ENCODE measurements around the gene DTNB.

GRCh38 chr2:25615386-25615785 is 58.0 kb downstream of the DTNB start:
- TF ChIP-seq, protein P1, sequence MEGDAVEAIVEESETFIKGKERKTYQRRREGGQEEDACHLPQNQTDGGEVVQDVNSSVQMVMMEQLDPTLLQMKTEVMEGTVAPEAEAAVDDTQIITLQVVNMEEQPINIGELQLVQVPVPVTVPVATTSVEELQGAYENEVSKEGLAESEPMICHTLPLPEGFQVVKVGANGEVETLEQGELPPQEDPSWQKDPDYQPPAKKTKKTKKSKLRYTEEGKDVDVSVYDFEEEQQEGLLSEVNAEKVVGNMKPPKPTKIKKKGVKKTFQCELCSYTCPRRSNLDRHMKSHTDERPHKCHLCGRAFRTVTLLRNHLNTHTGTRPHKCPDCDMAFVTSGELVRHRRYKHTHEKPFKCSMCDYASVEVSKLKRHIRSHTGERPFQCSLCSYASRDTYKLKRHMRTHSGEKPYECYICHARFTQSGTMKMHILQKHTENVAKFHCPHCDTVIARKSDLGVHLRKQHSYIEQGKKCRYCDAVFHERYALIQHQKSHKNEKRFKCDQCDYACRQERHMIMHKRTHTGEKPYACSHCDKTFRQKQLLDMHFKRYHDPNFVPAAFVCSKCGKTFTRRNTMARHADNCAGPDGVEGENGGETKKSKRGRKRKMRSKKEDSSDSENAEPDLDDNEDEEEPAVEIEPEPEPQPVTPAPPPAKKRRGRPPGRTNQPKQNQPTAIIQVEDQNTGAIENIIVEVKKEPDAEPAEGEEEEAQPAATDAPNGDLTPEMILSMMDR (IDR thresholded peaks at IDR 0.05; ENCODE audit: insufficient read depth, low read length), result no peak
- TF ChIP-seq, protein P2, sequence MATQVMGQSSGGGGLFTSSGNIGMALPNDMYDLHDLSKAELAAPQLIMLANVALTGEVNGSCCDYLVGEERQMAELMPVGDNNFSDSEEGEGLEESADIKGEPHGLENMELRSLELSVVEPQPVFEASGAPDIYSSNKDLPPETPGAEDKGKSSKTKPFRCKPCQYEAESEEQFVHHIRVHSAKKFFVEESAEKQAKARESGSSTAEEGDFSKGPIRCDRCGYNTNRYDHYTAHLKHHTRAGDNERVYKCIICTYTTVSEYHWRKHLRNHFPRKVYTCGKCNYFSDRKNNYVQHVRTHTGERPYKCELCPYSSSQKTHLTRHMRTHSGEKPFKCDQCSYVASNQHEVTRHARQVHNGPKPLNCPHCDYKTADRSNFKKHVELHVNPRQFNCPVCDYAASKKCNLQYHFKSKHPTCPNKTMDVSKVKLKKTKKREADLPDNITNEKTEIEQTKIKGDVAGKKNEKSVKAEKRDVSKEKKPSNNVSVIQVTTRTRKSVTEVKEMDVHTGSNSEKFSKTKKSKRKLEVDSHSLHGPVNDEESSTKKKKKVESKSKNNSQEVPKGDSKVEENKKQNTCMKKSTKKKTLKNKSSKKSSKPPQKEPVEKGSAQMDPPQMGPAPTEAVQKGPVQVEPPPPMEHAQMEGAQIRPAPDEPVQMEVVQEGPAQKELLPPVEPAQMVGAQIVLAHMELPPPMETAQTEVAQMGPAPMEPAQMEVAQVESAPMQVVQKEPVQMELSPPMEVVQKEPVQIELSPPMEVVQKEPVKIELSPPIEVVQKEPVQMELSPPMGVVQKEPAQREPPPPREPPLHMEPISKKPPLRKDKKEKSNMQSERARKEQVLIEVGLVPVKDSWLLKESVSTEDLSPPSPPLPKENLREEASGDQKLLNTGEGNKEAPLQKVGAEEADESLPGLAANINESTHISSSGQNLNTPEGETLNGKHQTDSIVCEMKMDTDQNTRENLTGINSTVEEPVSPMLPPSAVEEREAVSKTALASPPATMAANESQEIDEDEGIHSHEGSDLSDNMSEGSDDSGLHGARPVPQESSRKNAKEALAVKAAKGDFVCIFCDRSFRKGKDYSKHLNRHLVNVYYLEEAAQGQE (IDR thresholded peaks at IDR 0.05; ENCODE audit: insufficient replicate concordance, low read depth), result no peak
- no peak for TF ChIP-seq POLR2AphosphoS5 (IDR thresholded peaks at IDR 0.05; ENCODE audit: low read depth)
